Hypothalamus (tissue), 51 donors: ENCODE results near the gene KIF3C.
A peak's percentile ranks its signal among the peaks of the same experiment; 100 is the strongest.
"Not testable (repeated sequence)": the region's sequence is repeated elsewhere in the genome, so short reads cannot be mapped to it uniquely, and the experiment has no call there.

Experiments used
- DNase-seq, 51 donors: peaks; one replicate each; lab custom pipeline; 2025; lab: John Stamatoyannopoulos, UW

KIF3C gene

GRCh38 chr2:25920786-25921415, 61.4 kb downstream of the KIF3C start:
- no peak for DNase-seq

- DNase-seq: no peak
Observed at GRCh38 chr2:25920336-25920735, 62.0 kb downstream of the KIF3C start.

- no peak for DNase-seq
Observed at GRCh38 chr2:25917832-25918231, 64.5 kb downstream of the KIF3C start.

GRCh38 chr2:25917411-25917810, 64.9 kb downstream of the KIF3C start:
- DNase-seq: not testable (repeated sequence)

- DNase-seq: peak in 1 of 51 donors; percentile 5
Observed at GRCh38 chr2:25915944-25916772, 66.1 kb downstream of the KIF3C start.

GRCh38 chr2:25915411-25915810, 66.9 kb downstream of the KIF3C start:
- DNase-seq: not testable (repeated sequence)

- DNase-seq: not testable (repeated sequence)
Observed at GRCh38 chr2:25913696-25913973, 68.7 kb downstream of the KIF3C start.

GRCh38 chr2:25912851-25913695, 69.2 kb downstream of the KIF3C start:
- DNase-seq: peak in 5 of 51 donors; percentile 9 to 82 (median 14)

GRCh38 chr2:25909574-25909973, 72.7 kb downstream of the KIF3C start:
- not testable (repeated sequence) for DNase-seq

GRCh38 chr2:25905126-25905525, 77.2 kb downstream of the KIF3C start:
- DNase-seq: no peak

GRCh38 chr2:25903216-25903776, 79.0 kb downstream of the KIF3C start:
- no peak for DNase-seq

GRCh38 chr2:25899404-25899970, 82.8 kb downstream of the KIF3C start:
- DNase-seq: no peak

- no peak for DNase-seq
Observed at GRCh38 chr2:25897506-25897905, 84.8 kb downstream of the KIF3C start.

GRCh38 chr2:25896308-25896707, 86.0 kb downstream of the KIF3C start:
- DNase-seq: not testable (repeated sequence)

- no peak for DNase-seq
Observed at GRCh38 chr2:25895610-25896009, 86.7 kb downstream of the KIF3C start.

GRCh38 chr2:25895018-25895417, 87.3 kb downstream of the KIF3C start:
- no peak for DNase-seq

- DNase-seq: peak in 33 of 51 donors; percentile 5 to 62 (median 27)
Observed at GRCh38 chr2:25894135-25894830, 88.0 kb downstream of the KIF3C start.

- no peak for DNase-seq
Observed at GRCh38 chr2:25891672-25892071, 90.6 kb downstream of the KIF3C start.

GRCh38 chr2:25887624-25888242, 94.6 kb downstream of the KIF3C start:
- DNase-seq: no peak

GRCh38 chr2:25885933-25886332, 96.4 kb downstream of the KIF3C start:
- DNase-seq: no peak
